ENCODE measurements around the gene C17orf107.

C17orf107 gene

DNA sequence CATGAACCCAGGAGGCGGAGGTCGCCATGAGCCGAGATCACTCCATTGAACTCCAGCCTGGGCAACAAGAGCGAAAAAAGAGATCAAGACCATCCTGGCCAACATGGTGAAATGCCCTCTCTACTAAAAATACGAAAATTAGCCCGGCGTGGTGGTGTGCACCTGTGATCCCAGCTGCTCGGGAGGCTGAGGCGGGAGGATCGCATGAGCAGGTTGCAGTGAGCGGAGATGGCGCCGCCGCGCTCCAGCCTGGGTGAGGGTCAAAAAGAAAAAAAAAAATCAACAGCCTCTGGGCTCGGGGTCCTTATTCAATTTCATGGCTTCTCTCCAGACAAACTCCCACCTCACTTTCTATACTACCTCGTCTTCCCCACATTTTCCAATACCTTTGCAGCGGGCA, 29.5 kb downstream of the C17orf107 start:
- no peak overlapping the region for H3K4me3 ChIP-seq (replicated peaks in 1 of 2; ENCODE audit: low read depth in 2 of 2, low read length in 2 of 2)
- TF ChIP-seq, protein P1, sequence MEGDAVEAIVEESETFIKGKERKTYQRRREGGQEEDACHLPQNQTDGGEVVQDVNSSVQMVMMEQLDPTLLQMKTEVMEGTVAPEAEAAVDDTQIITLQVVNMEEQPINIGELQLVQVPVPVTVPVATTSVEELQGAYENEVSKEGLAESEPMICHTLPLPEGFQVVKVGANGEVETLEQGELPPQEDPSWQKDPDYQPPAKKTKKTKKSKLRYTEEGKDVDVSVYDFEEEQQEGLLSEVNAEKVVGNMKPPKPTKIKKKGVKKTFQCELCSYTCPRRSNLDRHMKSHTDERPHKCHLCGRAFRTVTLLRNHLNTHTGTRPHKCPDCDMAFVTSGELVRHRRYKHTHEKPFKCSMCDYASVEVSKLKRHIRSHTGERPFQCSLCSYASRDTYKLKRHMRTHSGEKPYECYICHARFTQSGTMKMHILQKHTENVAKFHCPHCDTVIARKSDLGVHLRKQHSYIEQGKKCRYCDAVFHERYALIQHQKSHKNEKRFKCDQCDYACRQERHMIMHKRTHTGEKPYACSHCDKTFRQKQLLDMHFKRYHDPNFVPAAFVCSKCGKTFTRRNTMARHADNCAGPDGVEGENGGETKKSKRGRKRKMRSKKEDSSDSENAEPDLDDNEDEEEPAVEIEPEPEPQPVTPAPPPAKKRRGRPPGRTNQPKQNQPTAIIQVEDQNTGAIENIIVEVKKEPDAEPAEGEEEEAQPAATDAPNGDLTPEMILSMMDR (IDR thresholded peaks at IDR 0.05; ENCODE audit: low read depth, low read length): no peak
- no peak for DNase-seq (ENCODE audit: low read depth in 2 of 2)

DNA sequence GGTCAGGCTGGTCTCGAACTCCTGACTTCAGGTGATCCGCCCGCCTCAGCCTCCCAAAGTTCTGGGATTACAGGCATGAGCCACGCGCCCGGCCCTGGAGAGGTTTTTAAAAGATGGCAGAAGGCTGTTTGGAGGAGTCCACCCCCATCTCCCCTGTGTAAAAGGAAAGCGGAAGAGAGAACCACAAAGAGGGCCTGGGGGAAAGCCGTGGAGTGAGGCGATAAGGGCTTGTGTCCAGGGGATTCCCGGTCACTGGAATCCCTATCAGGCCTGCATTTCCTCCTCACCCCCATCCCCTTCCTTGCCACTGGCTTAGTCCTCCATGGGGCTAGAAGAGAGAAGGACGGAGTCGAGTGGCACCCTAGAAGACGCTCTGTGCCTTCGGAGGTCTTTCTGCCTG, 32.6 kb downstream of the C17orf107 start, which contains the start of gene GP1BA:
GP1BA (plus strand) TSS at position 315 of the 400 bp plus-strand sequence. CDS start 328 bp downstream, outside the sequence.
- no peak for DNase-seq (ENCODE audit: low read depth in 2 of 2)
- TF ChIP-seq, protein P1 (IDR thresholded peaks at IDR 0.05; ENCODE audit: low read depth, low read length): no peak
- H3K4me3 ChIP-seq (replicated peaks in 1 of 2; ENCODE audit: low read depth in 2 of 2, low read length in 2 of 2): no peak within 1 kb of the TSS

DNA sequence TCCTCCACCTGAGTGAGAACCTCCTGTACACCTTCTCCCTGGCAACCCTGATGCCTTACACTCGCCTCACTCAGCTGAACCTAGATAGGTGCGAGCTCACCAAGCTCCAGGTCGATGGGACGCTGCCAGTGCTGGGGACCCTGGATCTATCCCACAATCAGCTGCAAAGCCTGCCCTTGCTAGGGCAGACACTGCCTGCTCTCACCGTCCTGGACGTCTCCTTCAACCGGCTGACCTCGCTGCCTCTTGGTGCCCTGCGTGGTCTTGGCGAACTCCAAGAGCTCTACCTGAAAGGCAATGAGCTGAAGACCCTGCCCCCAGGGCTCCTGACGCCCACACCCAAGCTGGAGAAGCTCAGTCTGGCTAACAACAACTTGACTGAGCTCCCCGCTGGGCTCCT, 33.4 kb downstream of the C17orf107 start:
- no peak for DNase-seq (ENCODE audit: low read depth in 2 of 2)
- no peak overlapping the region for H3K4me3 ChIP-seq (replicated peaks in 1 of 2; ENCODE audit: low read depth in 2 of 2, low read length in 2 of 2)
- TF ChIP-seq, protein P1 (IDR thresholded peaks at IDR 0.05; ENCODE audit: low read depth, low read length): no peak

DNA sequence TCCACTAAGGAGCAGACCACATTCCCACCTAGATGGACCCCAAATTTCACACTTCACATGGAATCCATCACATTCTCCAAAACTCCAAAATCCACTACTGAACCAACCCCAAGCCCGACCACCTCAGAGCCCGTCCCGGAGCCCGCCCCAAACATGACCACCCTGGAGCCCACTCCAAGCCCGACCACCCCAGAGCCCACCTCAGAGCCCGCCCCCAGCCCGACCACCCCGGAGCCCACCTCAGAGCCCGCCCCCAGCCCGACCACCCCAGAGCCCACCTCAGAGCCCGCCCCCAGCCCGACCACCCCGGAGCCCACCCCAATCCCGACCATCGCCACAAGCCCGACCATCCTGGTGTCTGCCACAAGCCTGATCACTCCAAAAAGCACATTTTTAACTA, 34.3 kb downstream of the C17orf107 start:
- TF ChIP-seq, protein P1 (IDR thresholded peaks at IDR 0.05; ENCODE audit: low read depth, low read length): no peak
- DNase-seq (ENCODE audit: low read depth in 2 of 2): no peak
- no peak overlapping the region for H3K4me3 ChIP-seq (replicated peaks in 1 of 2; ENCODE audit: low read depth in 2 of 2, low read length in 2 of 2)

DNA sequence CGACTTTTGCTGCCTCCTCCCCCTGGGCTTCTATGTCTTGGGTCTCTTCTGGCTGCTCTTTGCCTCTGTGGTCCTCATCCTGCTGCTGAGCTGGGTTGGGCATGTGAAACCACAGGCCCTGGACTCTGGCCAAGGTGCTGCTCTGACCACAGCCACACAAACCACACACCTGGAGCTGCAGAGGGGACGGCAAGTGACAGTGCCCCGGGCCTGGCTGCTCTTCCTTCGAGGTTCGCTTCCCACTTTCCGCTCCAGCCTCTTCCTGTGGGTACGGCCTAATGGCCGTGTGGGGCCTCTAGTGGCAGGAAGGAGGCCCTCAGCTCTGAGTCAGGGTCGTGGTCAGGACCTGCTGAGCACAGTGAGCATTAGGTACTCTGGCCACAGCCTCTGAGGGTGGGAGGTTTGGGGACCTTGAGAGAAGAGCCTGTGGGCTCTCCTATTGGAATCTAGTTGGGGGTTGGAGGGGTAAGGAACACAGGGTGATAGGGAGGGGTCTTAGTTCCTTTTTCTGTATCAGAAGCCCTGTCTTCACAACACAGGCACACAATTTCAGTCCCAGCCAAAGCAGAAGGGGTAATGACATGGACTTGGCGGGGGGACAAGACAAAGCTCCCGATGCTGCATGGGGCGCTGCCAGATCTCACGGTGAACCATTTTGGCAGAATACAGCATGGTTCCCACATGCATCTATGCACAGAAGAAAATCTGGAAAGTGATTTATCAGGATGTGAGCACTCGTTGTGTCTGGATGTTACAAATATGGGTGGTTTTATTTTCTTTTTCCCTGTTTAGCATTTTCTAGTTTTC, 35.0 kb downstream of the C17orf107 start:
- H3K4me3 ChIP-seq (replicated peaks in 1 of 2; ENCODE audit: low read depth in 2 of 2, low read length in 2 of 2): no peak overlapping the region
- DNase-seq (ENCODE audit: low read depth in 2 of 2): peak; percentile 41 to 45
- TF ChIP-seq, protein P1 (IDR thresholded peaks at IDR 0.05; ENCODE audit: low read depth, low read length): peak; percentile 40

DNA sequence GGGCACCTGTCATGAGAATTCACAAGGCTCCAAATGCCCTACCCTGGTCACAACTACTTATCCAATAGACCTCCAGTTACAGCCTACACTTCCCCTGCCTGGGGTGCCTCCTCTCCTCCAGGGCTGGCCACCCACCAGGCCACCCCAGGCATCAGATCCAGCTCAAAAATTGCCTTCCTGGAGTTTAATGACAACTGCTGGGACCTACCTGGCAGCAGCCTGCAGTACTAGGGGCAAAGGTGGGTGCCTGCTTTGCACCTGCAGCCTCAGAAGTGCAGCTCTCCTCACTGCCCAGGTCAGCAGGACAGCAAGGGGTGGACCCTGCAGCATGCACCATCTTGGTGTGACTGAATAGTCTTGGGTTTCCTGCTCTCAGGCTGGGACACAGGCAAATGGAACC, 36.3 kb downstream of the C17orf107 start:
- TF ChIP-seq, protein P1 (IDR thresholded peaks at IDR 0.05; ENCODE audit: low read depth, low read length): no peak
- DNase-seq (ENCODE audit: low read depth in 2 of 2): no peak
- H3K4me3 ChIP-seq (replicated peaks in 1 of 2; ENCODE audit: low read depth in 2 of 2, low read length in 2 of 2): no peak overlapping the region
